GM19455 (cell line): ENCODE measurements around the gene GALNT12.

Experiments
- ATAC-seq: cut with Tn5 transposase; IDR thresholded peaks from one replicate; pipeline ENCODE4 v1.9.1; 2021; ENCODE audit not compliant: unreplicated experiment

GALNT12 gene

GRCh38 chr9:98830554-98830953, 23.1 kb downstream of the GALNT12 start:
- ATAC-seq = no peak

- ATAC-seq = no peak
Measured at GRCh38 chr9:98831696-98832095, 24.2 kb downstream of the GALNT12 start.

GRCh38 chr9:98832768-98833089, 25.3 kb downstream of the GALNT12 start:
- no peak for ATAC-seq

- no peak for ATAC-seq
Measured at GRCh38 chr9:98833090-98833956, 25.9 kb downstream of the GALNT12 start.

GRCh38 chr9:98834386-98834785, 26.9 kb downstream of the GALNT12 start:
- no peak for ATAC-seq

DNA sequence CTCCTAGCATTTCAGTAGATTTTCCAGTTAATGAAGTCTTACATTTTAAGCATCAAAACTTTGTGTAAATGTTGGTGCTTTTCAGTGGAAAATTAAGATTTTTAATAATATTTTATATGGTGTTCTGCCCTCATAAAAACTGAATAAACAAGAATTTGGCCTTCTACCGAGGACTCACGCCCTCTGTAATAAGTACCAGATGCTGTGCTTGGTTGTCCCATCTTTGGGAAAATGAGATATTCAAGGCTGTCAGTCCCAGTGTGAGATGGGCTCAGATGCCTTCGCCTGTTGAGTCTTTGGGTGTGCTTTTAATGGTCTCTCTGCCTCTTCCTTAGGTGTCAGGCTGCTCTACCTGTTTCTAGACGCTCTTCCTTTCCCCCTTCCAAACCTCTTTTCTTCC, 28.7 kb downstream of the GALNT12 start:
- ATAC-seq = no peak

DNA sequence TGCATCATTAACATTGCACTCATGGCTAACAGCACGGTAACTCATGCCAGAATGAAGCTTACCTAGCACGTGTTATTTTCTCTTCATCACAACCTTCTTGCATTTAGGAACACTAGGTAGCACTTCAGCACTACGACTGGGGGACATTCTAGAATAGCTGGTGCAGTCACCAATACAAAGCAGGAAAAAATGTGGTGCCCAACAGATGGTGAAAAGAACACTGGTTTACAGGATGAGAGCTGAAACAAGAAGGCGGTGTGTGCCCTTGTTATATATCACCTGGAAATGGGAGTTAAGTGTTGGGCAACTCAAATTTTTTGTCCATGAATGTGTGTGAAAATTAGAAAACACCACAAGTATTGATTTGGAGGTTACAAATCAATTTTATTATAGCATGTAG, 30.0 kb downstream of the GALNT12 start:
- ATAC-seq = no peak

GRCh38 chr9:98838155-98838867, 30.8 kb downstream of the GALNT12 start:
- ATAC-seq = no peak

GRCh38 chr9:98838868-98839565, 31.5 kb downstream of the GALNT12 start:
- ATAC-seq = no peak

DNA sequence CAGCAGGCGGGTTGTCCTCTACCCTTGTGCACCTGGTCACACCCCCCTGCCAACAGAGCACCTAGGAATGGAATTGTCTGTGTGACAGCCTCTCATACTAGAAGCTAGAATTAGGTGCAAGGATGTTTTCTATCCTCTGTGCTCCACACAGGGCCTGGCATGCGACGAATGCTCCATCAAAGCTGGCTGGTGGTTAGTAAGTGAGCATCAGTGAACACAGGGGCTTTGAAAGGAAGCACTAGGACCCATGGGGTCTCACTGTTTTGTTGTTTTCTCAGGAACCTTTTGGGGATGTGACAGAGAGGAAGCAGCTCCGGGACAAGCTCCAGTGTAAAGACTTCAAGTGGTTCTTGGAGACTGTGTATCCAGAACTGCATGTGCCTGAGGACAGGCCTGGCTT, 32.3 kb downstream of the GALNT12 start:
- no peak for ATAC-seq

- ATAC-seq = no peak
Measured at GRCh38 chr9:98842510-98842909, 35.0 kb downstream of the GALNT12 start.

GRCh38 chr9:98846081-98846480, 38.6 kb downstream of the GALNT12 start:
- no peak for ATAC-seq

DNA sequence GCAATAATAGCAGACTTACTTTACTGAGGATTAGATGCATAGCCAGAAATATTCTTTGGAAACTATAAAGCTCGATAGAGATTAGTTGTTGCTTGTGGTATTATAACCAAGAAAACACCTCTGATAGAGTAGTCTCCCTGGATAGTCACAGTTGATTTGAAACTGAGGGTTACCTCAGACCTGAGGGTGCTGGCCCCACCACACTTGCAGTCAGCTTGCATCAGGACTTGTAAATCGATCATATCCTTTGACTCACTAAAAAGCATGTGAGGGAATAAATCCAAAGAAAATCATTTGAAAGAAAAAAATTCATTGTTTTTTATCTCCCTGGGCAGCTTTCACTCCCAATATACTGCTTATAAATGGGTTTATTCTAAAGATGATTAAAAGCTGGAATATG, 39.4 kb downstream of the GALNT12 start:
- no peak for ATAC-seq

DNA sequence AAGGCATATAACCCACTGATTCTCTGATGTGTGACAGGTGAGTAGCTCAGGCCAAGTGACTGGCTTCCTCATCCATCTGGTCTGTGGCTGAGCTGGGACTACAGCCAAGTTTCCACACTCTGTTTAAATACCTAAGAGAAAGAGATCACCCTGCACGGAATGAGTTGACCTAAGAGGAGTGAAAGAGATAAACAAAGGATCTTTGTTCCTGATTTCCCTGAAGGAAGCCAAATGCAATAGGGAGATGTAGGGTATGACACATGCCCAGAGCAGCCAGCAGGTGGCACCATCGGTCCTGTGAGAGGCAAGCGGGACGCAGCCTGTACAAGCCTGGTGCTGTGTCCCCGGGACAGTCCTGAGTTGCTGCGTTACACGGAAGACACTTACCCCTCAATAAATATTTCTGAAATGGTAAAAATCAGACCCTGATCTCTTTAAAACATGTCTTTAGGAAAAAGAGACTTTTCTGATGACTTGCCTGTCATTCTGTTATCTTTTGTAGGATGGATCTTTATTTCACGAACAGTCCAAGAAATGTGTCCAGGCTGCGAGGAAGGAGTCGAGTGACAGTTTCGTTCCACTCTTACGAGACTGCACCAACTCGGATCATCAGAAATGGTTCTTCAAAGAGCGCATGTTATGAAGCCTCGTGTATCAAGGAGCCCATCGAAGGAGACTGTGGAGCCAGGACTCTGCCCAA, 41.1 kb downstream of the GALNT12 start:
- peak; percentile 94 for ATAC-seq

DNA sequence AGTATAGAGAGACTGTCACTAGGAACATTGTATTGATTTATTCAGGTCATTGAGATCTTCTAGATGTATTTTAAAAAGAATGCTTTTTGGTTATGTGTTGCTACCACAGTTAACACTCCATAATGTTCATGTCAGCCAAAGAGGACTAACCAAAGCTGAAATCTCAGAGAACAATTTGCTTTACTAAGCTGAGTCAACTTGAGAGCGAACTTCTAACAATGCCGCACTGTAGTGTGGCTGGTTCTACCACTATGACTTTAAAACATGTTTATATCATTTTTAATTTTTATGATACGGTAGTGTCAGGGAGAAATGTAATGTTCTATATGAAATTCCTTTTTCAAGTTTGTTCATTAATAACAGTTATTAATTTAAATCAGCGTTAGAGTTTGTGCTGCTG, 42.1 kb downstream of the GALNT12 start:
- no peak for ATAC-seq

DNA sequence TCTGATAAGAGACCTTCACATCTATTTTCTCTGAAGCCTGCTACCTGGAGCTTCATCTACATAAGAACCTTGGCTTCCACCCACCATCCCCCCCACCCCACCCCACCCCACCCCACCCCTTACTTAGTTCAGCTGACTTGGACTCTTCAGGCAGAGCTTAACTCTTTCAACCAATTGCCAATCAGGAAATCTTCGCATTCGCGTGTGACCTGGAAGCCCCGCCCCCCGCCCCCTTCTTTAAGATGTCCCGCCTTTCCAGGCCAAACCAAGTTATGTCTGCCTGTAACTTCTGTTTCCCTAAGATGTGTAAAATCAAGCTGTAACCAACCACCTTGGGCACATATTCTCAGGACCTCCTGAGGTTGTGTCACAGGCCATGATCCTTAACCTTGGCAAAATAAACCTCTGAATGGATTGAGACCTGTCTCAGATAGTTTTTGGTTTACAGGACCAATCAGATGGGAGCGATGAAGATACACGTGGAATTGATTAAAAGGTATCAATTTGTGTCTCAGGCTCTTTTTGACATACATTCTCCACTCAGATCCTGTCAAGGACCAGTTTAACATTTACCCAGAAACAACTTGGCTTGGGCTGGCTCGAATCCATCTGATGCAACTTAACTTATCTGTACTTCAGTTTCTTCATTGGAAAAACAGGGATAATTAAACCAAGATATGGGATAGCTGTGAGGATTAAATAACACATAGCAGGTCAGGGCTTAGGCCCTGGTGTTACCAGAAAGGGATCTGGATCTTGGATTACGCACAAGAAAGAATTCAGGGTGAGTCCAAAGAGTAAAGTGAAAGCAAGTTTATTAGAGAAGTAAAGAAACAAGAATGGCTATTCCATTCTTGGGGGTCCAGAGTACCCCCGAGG, 43.6 kb downstream of the GALNT12 start:
- no peak for ATAC-seq

GRCh38 chr9:98851730-98852459, 44.4 kb downstream of the GALNT12 start:
- no peak for ATAC-seq

DNA sequence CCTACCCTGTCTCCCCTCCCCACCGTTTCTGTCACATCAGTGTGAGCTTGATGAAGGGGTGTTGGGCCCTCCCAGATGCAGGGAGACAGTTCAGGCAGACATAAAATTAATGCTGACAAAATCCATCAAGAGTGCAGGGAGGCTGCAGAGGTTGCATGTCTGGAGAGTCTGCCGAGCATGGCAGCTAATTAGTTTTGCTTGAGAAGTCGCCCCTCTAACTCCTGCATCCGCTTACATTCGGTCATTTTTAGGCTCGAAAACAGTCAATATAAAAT, 44.9 kb downstream of the GALNT12 start:
- no peak for ATAC-seq

GRCh38 chr9:98852961-98853360, 45.5 kb downstream of the GALNT12 start:
- ATAC-seq = no peak

- ATAC-seq = no peak
Measured at GRCh38 chr9:98854266-98854665, 46.8 kb downstream of the GALNT12 start.
